Karpas-422 (cell line): Measurements from ENCODE around the gene FCRL2. TPM values are rescaled to one million over a fixed set of nuclear protein-coding genes. Genes with fewer than 3 reads are reported as not detected.

Source experiments
- DNase-seq: peaks from one replicate; pipeline ENCODE4 v3.0.0-alpha.2; 2015
- H2AFZ ChIP-seq: fragments of 200-600 bp; sonication (generic); 2 replicates; pipeline ENCODE4 v1.6.1; 2014; ENCODE audit warnings: antibody characterized with exemption, low read length, mixed read lengths
- H3K27ac ChIP-seq: fragments of 200-600 bp; sonication (generic); 2 replicates; pipeline ENCODE4 v1.5.1; 2014; ENCODE audit warnings: mild to moderate bottlenecking, low read length, moderate library complexity
- H3K27me3 ChIP-seq: fragments of 200-600 bp; sonication (generic); 2 replicates; pipeline ENCODE4 v1.6.1; 2014; ENCODE audit warnings: low read length, mixed read lengths
- H3K36me3 ChIP-seq: fragments of 200-600 bp; sonication (generic); 2 replicates; pipeline ENCODE4 v1.6.1; 2014; ENCODE audit warnings: low read length, mixed read lengths; ENCODE audit not compliant: insufficient read depth
- H3K4me1 ChIP-seq: fragments of 200-600 bp; sonication (generic); 2 replicates; pipeline ENCODE4 v1.6.1; 2014; ENCODE audit warnings: mild to moderate bottlenecking, low read length, mixed read lengths
- H3K4me2 ChIP-seq: fragments of 200-600 bp; sonication (generic); 2 replicates; pipeline ENCODE4 v1.6.1; 2014; ENCODE audit warnings: low read length, low read depth, mild to moderate bottlenecking; ENCODE audit not compliant: poor library complexity, severe bottlenecking
- H3K4me3 ChIP-seq: fragments of 200-600 bp; sonication (generic); 2 replicates; pipeline ENCODE4 v1.5.1; 2014; ENCODE audit warnings: mild to moderate bottlenecking, antibody characterized with exemption, low read length, mixed read lengths
- H3K79me2 ChIP-seq: fragments of 200-600 bp; sonication (generic); 2 replicates; pipeline ENCODE4 v1.6.1; 2014; ENCODE audit warnings: mild to moderate bottlenecking, low read length, mixed read lengths
- H3K9ac ChIP-seq: fragments of 200-600 bp; sonication (generic); 2 replicates; pipeline ENCODE4 v1.6.0; 2014; ENCODE audit warnings: low read length
- H3K9me2 ChIP-seq: fragments of 200-600 bp; sonication (generic), shearing (Covaris generic); replicated peaks from 2 replicates; pipeline ENCODE4 v1.6.0; 2014; ENCODE audit warnings: mild to moderate bottlenecking, low read length, moderate library complexity; ENCODE audit not compliant: insufficient read depth
- H3K9me3 ChIP-seq: fragments of 300-700, 200-600 bp; sonication (generic); 2 replicates; pipeline ENCODE4 v1.6.1; 2014; ENCODE audit warnings: low read length, mixed read lengths
- H4K20me1 ChIP-seq: fragments of 200-600 bp; sonication (generic); 2 replicates; pipeline ENCODE4 v1.6.1; 2014; ENCODE audit warnings: mild to moderate bottlenecking, antibody characterized with exemption, low read length, low read depth; ENCODE audit not compliant: insufficient read depth
- total RNA-seq: library from RNA; depleted of rRNA; stranded (reverse); fragments of >200 nt; shearing (Covaris generic); gene quantifications from 2 replicates; pipeline ENCODE4 v1.2.3, GENCODE V29; 2014; ENCODE audit warnings: low replicate concordance

FCRL2 gene
- total RNA-seq, 1 experiment from 2014 or later = 168 TPM

- Histone ChIP-seq H3K9me2 (no peaks in the 10 kb centered on the region), H3K79me2 (no peaks in the 10 kb centered on the region), H3K9ac (no peak overlapping the region; the same call in 1 of the 2 replicates), H3K36me3 (no peaks in the 10 kb centered on the region), H3K4me1 (peaks cover 39% of the 10 kb centered on the region), H3K9me3 (no peaks in the 10 kb centered on the region), H3K4me3 (0 out of 2 replicates have a peak overlapping the region, but pooled peaks have one; percentile 11), H3K27ac (no peak overlapping the region; the same call in 1 of the 2 replicates), H3K4me2 (peak overlapping the region; percentile 14), H4K20me1 (no peaks in the 10 kb centered on the region), H2AFZ (peak overlapping the region; percentile 15; the same call in 1 of the 2 replicates), H3K27me3 (no peaks in the 10 kb centered on the region)
- no peak for DNase-seq
These were observed 65.1 kb downstream of the FCRL2 start for GRCh38 chr1:157711802-157712201.

- Histone ChIP-seq H3K9me2 (no peaks in the 10 kb centered on the region), H3K9ac (peak overlapping the region; percentile 55), H2AFZ (no peak overlapping the region), H3K36me3 (no peaks in the 10 kb centered on the region), H4K20me1 (no peaks in the 10 kb centered on the region), H3K79me2 (no peaks in the 10 kb centered on the region), H3K4me1 (peaks cover 56% of the 10 kb centered on the region), H3K4me3 (0 out of 2 replicates have a peak overlapping the region, but pooled peaks have one; percentile 32), H3K9me3 (no peaks in the 10 kb centered on the region), H3K4me2 (peak overlapping the region; percentile 56), H3K27ac (peak overlapping the region; percentile 80), H3K27me3 (no peaks in the 10 kb centered on the region)
- peak; percentile 86 for DNase-seq
These were observed 72.1 kb downstream of the FCRL2 start for GRCh38 chr1:157704878-157705277.

DNA sequence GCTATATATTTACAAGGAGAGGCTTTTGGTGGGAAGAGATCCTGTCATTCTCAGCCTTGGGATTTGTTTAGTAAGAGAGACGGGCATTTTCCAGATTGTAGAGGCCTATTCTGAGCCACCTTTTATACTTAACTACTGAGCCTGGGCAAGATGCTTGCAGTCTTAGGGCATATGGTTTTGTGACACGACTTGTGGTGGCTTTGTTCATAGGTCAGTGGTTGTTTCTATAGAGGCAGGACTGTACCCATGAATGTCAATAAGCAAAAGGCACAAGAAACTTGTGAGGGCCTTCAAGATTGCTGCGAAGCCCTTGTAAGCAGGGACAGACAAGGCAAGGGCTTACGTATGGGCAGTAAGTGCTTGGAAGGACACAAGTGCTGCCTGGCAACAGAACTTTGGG lies 73.0 kb downstream of the FCRL2 start:
- Histone ChIP-seq H3K27ac (peak overlapping the region; percentile 80; the same call in 1 of the 2 replicates), H2AFZ (peak overlapping the region; percentile 38; the same call in 1 of the 2 replicates)

DNA sequence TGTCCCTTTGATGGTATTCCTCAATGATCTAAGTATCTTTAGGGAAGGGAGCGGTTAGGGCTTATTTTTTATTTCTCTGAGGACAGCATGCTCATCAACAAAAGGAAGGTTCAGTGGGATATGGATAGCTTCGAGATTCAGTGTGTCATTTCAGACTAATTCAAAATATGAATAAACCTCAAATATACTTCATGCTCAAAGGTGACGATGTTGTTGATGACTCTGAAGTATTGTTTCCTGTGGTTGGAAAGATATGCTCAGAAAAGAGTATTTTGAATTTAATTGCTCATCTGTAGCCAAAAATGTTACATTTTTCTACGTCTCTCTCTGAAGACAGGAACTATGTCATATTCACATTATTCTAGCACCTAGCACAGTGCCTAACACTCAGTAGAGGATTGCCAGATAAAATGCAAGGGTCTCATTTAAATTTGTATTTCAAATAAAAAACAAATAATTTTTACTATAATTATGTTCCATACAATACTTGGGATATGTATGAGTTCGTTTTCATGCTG lies 74.6 kb downstream of the FCRL2 start:
- H3K4me2 ChIP-seq = no peak overlapping the region

More for the DNA sequence above, 73.0 kb downstream of the FCRL2 start:
- no peaks in the 10 kb centered on the region for H3K27me3 ChIP-seq
- no peaks in the 10 kb centered on the region for H3K9me2 ChIP-seq
- no peak overlapping the region for H3K4me3 ChIP-seq
- peak overlapping the region; percentile 55 for H3K9ac ChIP-seq
- peak overlapping the region; percentile 56 for H3K4me2 ChIP-seq
- no peaks in the 10 kb centered on the region for H3K9me3 ChIP-seq
- H4K20me1 ChIP-seq = no peaks in the 10 kb centered on the region
- peaks cover 60% of the 10 kb centered on the region for H3K4me1 ChIP-seq
- DNase-seq = no peak
- H3K36me3 ChIP-seq = no peaks in the 10 kb centered on the region
- no peaks in the 10 kb centered on the region for H3K79me2 ChIP-seq

DNA sequence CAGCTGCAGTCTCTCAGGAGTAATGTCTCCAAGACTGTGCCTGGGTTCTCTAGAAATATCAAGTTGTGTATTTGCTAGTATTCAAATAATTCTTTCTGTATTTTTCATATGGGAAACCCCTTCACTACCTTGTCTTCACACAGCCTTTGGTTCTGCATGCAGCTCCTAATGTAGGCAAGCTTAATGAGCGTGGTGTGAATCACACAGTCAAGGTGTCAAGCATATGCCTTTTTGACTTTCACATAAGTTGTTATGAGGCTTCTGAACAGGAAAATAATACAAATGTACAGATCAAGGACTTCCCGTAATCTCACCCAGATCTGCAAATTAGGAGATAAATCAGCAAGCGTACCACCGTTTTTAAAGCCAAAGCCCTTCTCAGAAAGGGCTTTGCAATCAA lies 76.2 kb downstream of the FCRL2 start, which contains the start of gene FCRL3:
FCRL3 (minus strand) TSS at position 38 of the 400 bp plus-strand sequence. CDS start 280 bp downstream, outside the sequence.
- Histone ChIP-seq H3K36me3 (no peaks in the 10 kb centered on the region; the same call in 1 of the 2 replicates), H3K27me3 (no peaks in the 10 kb centered on the region), H3K4me1 (peaks cover 73% of the 10 kb centered on the region), H2AFZ (peak within 1 kb of the TSS; percentile 14; the same call in 1 of the 2 replicates), H3K9me3 (no peaks in the 10 kb centered on the region), H3K9ac (peak within 1 kb of the TSS; percentile 59), H3K9me2 (no peaks in the 10 kb centered on the region), H3K27ac (peak within 1 kb of the TSS; percentile 8), H3K4me2 (peak within 1 kb of the TSS; percentile 46), H3K4me3 (peak within 1 kb of the TSS; percentile 17), H3K79me2 (no peaks in the 10 kb centered on the region), H4K20me1 (no peaks in the 10 kb centered on the region)
- DNase-seq = peak; percentile 45

More for the DNA sequence above, 74.6 kb downstream of the FCRL2 start:
- Histone ChIP-seq H4K20me1 (no peaks in the 10 kb centered on the region), H3K27me3 (no peaks in the 10 kb centered on the region), H3K9me2 (no peaks in the 10 kb centered on the region), H3K4me3 (no peak overlapping the region), H2AFZ (no peak overlapping the region), H3K79me2 (no peaks in the 10 kb centered on the region), H3K9me3 (no peaks in the 10 kb centered on the region), H3K9ac (no peak overlapping the region), H3K27ac (no peak overlapping the region), H3K4me1 (peaks cover 68% of the 10 kb centered on the region), H3K36me3 (no peaks in the 10 kb centered on the region; the same call in 1 of the 2 replicates)
- DNase-seq = no peak

DNA sequence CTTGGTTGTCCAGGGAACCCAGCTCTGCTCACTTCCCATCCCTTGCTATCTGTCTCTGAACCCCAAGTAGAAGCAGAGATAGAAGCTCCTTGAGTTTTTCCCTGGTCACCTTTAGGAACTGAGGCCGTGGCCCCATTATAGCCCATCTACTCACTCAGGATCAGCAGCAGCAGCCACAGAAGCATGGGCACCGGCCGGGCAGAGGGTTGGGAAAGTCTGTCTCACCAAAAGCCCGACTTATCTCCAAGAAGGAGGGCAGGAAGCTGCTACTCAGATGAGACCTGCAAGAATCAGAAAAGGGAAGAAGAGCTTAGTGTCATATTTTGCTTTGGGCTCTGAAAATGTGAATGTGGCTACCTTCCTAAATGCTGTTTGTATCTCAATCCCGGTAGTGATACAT lies 76.6 kb downstream of the FCRL2 start:
- H3K36me3 ChIP-seq = no peaks in the 10 kb centered on the region; the same call in 1 of the 2 replicates
- H3K9me3 ChIP-seq = no peaks in the 10 kb centered on the region
- peak overlapping the region; percentile 8 for H3K27ac ChIP-seq
- no peaks in the 10 kb centered on the region for H3K79me2 ChIP-seq
- peak; percentile 52 for DNase-seq
- no peaks in the 10 kb centered on the region for H3K27me3 ChIP-seq
- H4K20me1 ChIP-seq = no peaks in the 10 kb centered on the region
- H3K9ac ChIP-seq = peak overlapping the region; percentile 59
- peaks cover 69% of the 10 kb centered on the region for H3K4me1 ChIP-seq
- H3K9me2 ChIP-seq = no peaks in the 10 kb centered on the region
- peak overlapping the region; percentile 46 for H3K4me2 ChIP-seq
- H2AFZ ChIP-seq = peak overlapping the region; percentile 1; the same call in 1 of the 2 replicates
- peak overlapping the region; percentile 17 for H3K4me3 ChIP-seq

- H2AFZ ChIP-seq = no peak overlapping the region
- H3K27me3 ChIP-seq = no peaks in the 10 kb centered on the region
- no peaks in the 10 kb centered on the region for H3K9me3 ChIP-seq
- no peaks in the 10 kb centered on the region for H3K9me2 ChIP-seq
- peaks cover 53% of the 10 kb centered on the region for H3K4me1 ChIP-seq
- H3K4me3 ChIP-seq = no peak overlapping the region
- H3K36me3 ChIP-seq = no peaks in the 10 kb centered on the region; the same call in 1 of the 2 replicates
- H3K4me2 ChIP-seq = peak overlapping the region; percentile 1
- no peaks in the 10 kb centered on the region for H3K79me2 ChIP-seq
- no peak overlapping the region for H3K9ac ChIP-seq
- DNase-seq = no peak
- no peaks in the 10 kb centered on the region for H4K20me1 ChIP-seq
- peak overlapping the region; percentile 17; the same call in 1 of the 2 replicates for H3K27ac ChIP-seq
These were observed 79.0 kb downstream of the FCRL2 start for GRCh38 chr1:157697781-157698569.
